ENCODE measurements around the gene PBX2.
"Not testable (repeated sequence)": the region's sequence is repeated elsewhere in the genome, so short reads cannot be mapped to it uniquely, and the experiment has no call there.

The PBX2 gene

GRCh38 chr6:32187009-32187709 is 2.8 kb downstream of the PBX2 start:
- DNase-seq (ENCODE audit: low read depth, low spot score), result no peak

DNA sequence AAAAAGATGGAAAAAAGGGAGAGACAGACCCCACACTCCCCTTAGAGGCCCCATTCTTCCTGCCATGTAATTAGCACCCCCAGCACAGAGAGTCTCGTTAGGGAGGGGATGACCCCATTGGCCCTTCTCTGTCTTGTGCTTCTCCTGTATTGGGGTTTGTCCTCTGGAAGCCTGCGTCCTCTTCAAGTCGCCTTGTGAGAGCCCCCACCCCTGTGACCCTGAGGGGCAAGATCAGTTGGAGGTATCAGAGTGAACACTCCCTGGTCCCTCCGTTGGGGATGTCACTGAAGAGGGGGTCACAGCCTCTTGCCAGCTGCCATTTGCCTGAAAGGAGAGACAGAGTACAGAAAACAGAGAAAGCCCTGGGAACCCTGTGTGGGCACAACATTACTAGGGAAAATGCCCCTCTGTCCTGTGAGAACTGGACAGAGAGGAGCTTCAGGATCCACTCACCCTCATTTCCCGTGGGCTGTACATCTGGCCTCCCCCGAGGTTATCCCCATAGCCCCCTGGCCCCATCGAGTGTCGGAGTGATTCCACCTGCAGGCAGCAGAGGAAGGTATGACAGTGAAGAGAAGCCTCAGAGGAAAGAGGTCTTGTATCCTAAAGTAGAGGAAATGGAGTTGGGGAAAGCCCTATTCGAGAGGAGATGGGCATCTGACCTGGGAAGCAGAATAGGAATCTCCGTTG is 3.7 kb downstream of the PBX2 start:
- not testable (repeated sequence) for DNase-seq (ENCODE audit: low read depth, low spot score)

DNA sequence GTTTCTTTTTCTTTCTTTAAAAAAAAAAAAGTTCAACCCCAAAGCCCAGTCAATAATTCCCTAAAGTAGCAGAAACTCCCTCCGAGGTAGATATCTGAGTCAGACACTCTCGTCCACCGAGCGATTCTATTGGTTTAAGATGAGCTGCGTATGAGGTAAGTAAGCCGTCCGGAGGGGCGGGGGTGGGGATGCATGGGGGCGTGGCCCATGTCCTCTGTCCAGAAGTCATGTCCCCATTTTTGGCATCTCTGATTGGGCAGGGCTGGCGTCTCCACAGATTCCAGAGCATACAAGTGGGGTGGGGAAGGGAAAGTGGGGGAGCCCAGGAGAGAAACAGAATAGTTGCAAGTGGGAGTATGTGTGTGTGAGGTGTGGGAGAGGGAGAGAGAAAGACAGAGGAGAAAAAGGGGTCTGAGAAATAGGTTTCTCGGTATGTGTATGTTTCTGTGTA is 4.3 kb downstream of the PBX2 start:
- DNase-seq (ENCODE audit: low read depth, low spot score), result not testable (repeated sequence)

- no peak for DNase-seq (ENCODE audit: low read depth, low spot score)
Measured at GRCh38 chr6:32184084-32184640, 5.8 kb downstream of the PBX2 start, which contains the start of gene AGER. AGER (minus strand) TSS chr6:32184253; CDS start chr6:32184222, 31 bp downstream.

- DNase-seq (ENCODE audit: low read depth, low spot score), result no peak
Measured at GRCh38 chr6:32183483-32184083, 6.4 kb downstream of the PBX2 start.

DNA sequence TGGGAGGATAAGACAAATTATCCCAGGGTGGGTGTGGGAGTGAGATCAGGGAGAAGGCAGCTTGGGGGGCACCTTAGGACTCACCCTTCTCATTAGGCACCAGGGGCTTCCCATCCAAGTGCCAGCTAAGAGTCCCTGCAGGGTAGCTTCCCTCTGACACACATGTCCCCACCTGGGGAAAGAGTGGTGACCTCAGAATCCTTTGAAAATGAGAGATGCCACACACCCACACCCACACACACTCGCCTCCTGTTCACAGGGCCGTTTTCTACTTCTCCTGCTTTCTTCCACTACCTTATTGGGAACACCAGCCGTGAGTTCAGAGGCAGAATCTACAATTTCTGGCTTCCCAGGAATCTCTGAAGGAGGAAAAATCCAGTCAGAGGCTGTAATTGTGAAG is 7.0 kb downstream of the PBX2 start:
- DNase-seq (ENCODE audit: low read depth, low spot score), result no peak

DNA sequence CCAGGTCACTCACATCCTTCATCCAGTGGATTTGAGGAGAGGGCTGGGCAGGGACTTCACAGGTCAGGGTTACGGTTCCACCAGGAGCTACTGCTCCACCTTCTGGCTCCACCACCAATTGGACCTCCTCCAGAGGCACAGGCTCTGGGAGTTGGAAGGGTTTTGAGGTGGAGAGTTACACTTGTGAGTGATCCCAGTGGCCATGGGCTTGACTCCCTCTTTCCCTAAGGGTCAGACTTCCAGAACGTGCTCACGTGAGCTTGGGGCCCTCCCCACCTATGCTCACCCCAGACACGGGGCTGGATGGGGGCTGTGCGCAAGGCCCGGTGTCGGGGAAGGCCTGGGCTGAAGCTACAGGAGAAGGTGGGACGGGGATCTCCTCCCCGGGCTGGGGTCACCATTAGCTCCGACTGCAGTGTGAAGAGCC is 7.4 kb downstream of the PBX2 start:
- no peak for DNase-seq (ENCODE audit: low read depth, low spot score)

DNA sequence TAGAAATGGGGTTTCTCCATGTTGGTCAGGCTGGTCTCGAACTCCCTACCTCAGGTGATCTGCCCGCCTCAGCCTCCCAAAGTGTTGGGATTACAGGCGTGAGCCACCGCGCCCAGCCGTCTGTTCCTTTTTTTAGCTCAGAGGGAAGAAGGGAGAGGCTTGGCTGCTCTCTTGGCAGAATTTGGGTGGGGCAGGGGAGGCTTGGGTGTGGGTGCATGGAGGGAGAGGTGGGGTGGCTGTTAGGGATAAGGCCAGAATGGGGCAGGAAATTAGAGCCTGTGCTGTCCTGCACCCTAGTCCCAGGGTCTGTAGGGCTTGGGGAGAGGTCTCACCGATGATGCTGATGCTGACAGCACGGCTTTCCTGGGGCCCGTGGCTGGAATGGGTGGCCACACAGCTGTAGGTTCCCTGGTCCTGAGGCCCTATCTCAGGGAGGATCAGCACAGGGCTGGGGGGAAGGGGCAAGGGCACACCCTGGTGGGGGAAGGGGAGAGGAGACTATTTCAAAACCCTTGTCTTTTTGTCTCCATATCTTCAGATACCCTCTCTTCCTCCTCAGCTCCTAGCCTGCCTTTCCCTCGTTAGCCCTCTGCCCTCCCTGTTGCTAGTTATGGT is 8.0 kb downstream of the PBX2 start:
- no peak for DNase-seq (ENCODE audit: low read depth, low spot score)

GRCh38 chr6:32181148-32181702 is 8.8 kb downstream of the PBX2 start:
- no peak for DNase-seq (ENCODE audit: low read depth, low spot score)

- DNase-seq (ENCODE audit: low read depth, low spot score), result no peak
Measured at GRCh38 chr6:32179766-32180405, 10.1 kb downstream of the PBX2 start.

DNA sequence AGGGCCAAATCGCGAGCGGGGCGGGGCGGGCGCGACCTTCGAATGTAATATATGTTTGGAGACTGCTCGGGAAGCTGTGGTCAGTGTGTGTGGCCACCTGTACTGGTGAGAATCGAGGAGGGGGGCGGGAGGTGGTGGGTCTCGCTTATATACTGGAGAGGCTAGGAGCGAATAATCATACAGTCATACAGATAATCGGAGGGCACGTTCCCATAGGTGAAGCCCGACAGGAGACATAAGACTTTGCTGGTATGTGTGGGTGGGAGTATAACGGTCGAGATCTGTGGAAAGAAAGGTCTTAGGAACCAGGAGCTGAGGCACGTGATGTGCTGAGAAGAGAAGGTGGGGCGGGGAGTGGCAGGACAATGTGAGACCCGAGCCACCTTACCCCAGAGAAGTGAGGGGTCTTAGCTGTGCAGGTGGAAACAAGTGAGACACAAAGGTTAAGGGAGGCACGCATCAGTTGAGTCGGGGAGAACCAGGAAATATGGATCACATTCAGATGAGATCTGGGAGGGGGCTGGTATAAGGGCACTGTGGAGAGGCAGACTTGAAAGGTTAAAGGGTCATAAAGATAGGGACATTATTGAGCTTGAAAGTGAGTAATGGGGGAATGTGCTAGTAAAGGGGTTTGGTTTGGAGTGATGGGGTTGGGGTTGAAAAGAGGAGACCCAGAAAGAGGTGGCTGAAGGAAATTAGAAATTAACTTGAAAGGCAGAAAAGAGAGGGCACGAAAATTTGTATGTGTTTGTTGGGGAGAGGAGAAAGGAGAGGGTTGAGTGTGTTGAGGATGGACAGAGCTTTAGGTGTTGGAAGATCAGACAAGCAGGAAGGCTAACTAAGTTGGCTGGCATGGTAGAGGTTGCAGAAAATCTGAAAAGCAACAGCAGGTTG is 11.2 kb downstream of the PBX2 start:
- no peak for DNase-seq (ENCODE audit: low read depth, low spot score)

DNA sequence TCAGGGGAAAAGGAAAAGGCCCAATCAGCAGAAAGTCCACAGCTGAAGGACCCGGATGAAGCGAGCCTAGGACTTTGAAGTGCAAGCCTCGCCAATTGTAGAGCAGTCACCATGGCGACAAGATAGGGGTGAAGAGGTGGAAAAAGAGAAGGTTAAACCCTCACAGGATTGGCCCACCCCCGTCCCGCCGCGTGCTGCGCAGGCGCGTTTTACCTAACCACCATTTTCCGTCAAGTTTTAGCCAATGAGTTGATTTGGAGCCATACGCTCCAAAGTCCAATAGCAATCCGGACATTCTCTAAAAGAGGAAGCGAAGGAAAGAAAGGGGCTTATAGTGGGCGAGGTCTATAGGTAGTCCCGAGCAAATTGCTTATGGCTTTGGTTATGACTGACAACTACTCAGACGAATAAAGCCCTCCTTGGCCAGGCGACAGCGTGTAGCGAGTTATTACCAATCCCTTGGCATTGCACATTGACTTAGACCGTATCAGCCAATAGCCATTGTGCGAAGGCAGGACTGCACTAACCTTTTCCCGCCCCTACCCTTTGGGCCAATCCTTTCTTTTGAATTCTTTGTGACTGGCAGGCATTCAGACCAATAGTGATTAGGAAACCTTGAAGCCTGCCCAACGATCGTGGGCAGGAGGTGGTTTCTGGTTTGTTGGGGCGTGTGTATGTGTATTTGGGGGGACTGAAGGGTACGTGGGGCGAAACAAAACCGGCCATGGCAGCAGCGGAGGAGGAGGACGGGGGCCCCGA is 12.0 kb downstream of the PBX2 start, which contains the start of gene RNF5:
Gene RNF5 (plus strand): TSS at position 618 of the 759 bp plus-strand sequence. CDS start 107 bp downstream, at position 725.
- DNase-seq (ENCODE audit: low read depth, low spot score), result peak; percentile 84

GRCh38 chr6:32177183-32177787 is 12.7 kb downstream of the PBX2 start:
- no peak for DNase-seq (ENCODE audit: low read depth, low spot score)

DNA sequence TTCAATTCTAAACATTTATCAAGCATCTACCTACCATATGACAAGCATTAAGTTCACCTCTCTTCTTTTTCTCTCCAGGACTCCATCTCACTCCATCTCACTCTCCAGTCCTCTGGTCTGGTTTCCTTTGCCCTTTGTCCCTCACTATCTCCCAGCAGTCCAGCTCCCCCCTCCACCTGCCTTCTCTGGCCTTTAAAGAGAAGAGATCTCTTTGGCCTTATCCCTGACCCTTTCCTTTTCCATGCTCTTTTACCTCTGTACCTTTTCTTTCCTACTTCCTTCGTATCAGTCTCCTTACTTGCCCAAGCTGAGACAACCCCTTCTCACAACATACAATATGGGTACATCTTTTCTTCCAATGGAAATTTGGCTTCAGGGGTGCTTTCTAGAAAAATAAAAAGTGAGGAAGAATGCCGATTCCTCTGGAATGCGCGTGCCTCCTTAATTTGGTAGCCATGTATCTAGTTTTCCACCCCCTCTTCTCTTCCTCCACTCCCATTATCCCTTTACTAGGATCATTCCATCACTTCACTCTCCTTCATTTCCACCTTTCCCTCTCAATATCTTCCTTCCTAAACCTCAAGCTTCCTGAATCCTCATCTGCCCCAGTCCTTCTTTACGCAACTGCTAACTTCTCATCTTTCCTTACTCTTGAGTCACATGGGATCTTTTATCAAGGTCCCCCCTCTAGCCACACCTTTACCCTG is 13.4 kb downstream of the PBX2 start:
- DNase-seq (ENCODE audit: low read depth, low spot score), result no peak

GRCh38 chr6:32175711-32176475 is 14.1 kb downstream of the PBX2 start, which contains the start of gene AGPAT1:
AGPAT1 (minus strand) TSS chr6:32176084; CDS start chr6:32171496, 4,588 bp downstream.
- peak; percentile 94 for DNase-seq (ENCODE audit: low read depth, low spot score)

- DNase-seq (ENCODE audit: low read depth, low spot score), result no peak
Measured at GRCh38 chr6:32175322-32175710, 14.7 kb downstream of the PBX2 start.

GRCh38 chr6:32174416-32174815 is 15.6 kb downstream of the PBX2 start:
- DNase-seq (ENCODE audit: low read depth, low spot score), result no peak

Measured in activated naive CD8-positive, alpha-beta T cell treated with anti-CD3 and anti-CD28 coated beads, Interleukin-2, amount 50 U/mL, for 16 hours (primary cell).